GM21515 (cell line): ENCODE measurements around the gene MPST.

Source experiments
- ATAC-seq: cut with Tn5 transposase; IDR thresholded peaks from one replicate; pipeline ENCODE4 v1.9.1; 2021; ENCODE audit not compliant: unreplicated experiment

The MPST gene

DNA sequence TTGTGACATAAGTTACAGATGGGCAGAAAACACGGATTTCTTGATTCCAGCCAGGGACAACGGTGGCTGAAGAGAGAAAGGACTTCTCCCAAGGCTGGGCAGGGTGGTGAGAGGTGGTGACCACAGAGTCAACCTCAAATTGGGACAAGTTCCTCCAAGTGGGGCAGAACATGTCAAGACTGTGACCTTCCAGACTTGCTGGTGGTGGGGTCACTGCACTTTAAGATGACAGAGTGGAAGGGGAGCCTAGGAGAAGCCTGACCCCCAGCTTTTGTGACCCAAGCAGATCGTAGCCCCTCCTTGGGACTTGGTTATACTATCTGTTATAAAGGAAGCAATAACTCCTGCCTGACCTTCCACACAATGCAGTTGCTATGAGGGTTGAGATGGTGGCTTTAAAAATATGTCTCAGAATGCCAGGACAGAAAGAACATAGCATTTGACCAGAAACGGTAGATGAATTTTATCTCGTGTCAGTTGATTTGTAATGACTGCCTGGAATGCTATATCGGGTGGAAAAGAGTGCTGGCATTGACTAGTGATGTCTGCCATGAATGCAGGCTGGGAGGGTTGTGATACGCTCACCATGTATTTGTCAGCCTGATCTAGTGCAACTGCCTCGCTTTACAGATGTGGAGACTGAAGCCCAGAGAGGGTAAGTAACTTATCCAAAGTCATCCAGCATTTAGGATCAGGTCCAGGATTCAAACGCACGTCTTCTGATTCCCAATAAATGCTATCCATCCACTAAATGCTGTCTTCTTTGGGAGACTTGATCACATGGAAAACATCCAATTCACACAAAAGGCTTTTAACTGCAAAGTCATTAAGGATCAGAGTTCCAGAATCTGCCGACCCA is 18.6 kb upstream of the MPST start:
- no peak for ATAC-seq

DNA sequence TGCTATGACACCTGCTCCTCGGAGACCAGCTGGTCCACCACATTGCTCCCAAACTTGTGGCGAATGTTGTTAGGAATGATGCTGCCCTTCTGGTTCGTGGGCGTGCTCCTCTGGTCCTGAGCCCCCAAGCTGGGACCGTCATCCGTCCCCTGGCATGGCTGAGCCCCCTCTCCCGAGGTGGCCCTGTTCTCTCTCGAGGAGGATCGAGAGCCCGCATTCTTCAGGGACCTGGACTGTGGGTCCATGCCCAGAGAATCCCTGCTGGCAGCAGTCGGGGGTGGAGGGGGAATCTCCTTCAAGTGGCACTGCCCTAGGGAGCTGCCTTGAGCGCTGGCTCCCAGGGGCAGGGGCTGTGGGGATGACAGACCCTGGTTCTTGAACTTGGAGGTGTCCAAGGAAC is 17.7 kb upstream of the MPST start:
- no peak for ATAC-seq

DNA sequence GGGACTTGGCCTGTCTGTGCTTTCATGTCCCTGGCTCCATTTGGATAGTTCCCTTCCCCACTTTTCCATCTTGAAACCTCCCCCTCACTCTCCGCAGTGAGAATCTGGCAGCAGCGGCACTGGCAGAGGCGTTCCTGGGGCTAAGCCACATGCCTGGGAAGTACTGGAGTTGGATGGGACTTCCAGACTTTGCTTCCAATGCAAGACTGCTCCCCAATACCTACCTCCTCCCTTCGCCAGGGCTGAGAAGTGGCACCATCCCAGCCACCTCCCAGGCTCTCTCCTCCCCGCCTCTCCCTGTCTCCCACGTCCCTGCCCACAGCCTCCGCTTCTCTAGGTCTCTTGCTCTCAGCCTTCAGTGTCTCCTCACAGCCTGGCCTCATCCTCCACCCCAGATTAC is 16.9 kb upstream of the MPST start:
- no peak for ATAC-seq

DNA sequence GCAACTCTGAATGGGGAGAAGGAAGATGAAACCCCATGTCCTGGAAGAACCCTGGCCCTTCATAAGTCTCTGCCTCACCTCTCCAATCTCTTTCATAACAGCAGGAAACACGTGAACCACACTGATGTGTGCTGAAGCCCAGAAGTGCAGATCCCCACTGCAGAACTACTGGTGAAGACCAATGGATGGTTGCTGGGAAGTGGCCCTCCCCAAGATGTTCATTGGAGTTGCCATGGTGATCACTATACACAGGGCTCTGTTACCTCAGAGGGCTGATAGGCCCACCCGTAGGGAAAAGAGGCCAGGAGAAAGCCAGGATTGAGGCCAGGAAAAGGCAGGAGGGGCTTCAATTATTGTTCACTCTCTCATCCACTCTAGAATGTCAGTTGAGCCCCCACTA is 11.9 kb upstream of the MPST start:
- no peak for ATAC-seq

DNA sequence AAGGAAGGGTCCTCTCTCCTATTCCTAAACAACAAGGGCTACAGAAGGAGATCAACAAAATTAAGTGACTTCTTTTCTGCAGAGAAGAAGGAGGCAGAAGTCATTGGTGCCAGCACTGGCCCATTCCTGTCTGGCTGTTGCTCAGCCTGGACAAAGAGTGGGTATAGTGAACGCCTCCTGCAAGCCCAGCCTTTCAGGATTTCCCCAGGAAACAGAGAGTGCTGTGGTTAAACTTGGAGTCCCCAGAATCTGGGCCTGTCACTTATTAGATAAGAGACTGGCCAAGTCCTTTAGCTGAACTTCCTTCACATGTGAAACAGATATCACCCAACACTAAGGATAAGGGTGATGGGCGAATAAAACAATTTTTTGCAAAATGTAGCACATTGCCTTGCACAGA is 11.2 kb upstream of the MPST start:
- no peak for ATAC-seq

DNA sequence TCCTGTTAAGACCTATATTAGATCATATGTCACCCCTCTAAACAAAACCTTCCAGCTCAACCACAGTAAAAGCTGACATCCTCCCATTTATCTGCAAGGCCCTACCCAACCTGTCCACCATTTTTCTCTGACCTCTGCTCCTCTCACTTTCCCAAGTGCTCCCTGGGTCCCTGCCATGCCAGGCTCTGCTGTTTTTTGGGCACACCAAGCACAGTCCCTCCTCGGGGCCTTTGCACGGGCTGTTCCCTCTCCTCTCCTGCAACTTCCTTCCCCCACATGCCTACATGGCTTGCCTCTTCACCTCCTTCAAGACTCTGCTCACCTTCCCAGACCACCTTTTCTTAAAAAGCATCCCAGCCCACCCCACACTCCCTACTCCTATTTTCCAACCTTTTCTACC is 10.1 kb upstream of the MPST start:
- ATAC-seq, result no peak

DNA sequence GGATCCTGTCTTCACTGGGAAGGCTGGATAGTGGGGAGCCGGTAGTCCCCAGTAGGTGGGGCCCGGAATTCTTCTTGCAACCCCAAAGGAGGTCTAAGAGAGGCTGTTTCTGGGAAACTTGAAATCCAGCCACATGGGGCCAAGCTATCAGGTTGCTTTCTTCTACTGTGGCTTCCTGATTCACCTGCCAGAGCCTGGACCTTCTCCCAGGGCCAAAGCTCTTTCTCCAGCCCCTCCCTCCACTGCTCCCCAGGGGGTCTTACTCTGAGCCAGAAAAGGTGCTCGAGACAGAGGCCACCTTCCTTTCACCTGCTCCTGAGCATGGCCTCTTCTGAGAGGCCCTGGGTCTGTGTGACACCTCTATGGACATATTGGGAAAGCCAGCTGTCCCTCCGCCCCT is 9.4 kb upstream of the MPST start:
- ATAC-seq, result no peak

DNA sequence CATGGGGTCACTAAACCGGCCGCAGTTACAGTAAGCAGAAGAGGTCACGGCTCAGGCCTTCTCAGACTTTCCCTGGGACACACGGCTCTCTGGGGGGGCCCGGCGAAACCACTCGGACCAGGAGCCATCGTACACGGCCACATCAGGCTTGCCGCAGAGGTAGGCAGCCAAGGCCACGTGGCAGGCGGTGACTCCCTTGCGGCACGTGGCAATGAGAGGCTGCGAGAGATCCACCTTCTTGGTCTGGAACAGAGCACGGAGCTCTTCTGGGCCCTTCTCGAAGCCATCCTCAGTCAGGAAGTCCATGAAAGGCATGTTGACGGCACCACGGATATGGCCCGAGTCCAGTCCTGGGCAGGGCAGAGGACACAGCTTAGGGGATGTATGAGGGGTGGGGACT is 8.6 kb upstream of the MPST start:
- no peak for ATAC-seq

DNA sequence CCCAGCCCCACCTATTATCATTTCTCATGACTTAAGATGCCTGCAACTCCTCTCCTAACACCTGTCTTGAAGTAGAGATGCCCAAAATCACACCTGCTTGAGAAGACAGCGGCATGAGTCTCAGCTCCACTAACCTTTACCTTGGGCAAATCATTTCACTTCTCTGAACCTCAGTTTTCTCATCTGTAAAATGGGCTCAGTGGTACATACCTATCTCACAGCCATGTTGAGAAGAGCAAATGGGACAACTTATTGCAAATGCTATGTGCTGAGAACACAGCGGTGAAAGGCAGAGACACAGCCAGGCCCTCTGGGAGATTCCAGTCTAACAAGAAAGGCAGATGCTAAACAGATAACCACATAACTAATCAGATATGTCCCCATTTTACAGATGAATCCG is 8.1 kb upstream of the MPST start:
- ATAC-seq, result no peak

DNA sequence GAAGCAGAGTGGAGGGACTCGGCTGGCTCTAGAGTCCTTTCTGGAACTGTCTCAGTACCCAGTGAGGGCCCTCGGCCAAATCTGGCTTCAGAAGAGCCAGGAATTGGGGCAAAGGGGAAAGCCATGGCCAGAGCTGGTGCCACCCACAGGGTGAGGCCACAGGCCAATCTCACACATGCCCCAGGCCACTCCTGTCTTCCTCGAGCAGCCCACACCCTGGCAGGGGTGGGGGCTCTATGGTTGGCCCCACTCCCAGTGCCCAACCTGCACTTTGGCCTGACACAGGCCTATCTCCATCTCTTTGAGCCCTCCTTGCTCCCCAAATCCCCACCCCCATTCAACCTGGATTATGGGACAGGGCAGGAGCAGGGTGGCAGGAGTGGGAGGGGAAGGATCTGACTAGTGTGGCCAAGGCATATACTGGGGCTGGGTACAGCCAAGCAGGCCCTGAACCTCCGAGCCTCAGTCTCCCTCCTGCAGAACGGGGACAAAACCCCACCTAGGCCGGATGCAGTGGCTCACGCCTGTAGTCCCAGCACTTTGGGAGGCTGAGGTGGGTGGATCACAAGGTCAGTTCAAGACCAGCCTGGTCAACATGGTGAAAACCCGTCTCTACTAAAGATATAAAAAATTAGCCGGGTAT is 7.2 kb upstream of the MPST start:
- ATAC-seq, result no peak

DNA sequence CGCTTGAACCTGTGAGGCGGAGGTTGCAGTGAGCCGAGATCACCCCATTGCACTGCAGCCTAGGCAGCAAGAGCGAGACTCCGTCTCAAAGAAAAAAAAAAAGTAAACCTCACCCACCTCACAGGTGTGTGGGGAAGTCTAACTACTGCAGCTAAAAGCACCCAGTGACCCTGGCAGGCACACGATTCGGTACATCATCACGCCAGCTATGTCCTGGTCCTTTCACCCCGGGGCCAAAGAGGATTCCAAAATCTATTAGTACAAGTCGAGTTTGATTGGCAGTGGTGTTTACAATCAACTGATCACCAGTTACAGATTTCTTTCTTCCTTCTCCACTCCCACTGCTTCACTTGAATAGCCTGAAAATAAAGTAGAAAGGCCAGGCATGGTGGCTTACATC is 6.6 kb upstream of the MPST start:
- ATAC-seq, result no peak

DNA sequence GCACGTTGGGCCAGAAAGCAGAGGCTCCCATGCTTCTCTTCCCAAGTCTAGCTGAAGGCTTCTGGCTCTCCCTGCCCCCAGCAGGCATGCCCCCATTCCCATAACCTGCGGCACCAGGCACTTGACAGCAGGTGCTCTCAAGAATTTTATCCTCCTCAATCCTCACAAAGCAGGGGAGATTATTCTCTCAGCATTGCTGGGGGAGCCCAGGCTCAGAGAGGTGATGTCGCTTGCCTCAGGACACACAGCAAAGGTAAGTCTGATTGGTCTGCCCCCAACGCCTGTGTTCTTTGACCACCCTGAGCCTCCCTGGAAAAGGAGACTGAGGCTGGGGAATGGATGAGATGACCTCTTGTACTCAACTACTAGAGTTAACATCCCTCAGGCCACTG is 5.1 kb upstream of the MPST start:
- no peak for ATAC-seq

DNA sequence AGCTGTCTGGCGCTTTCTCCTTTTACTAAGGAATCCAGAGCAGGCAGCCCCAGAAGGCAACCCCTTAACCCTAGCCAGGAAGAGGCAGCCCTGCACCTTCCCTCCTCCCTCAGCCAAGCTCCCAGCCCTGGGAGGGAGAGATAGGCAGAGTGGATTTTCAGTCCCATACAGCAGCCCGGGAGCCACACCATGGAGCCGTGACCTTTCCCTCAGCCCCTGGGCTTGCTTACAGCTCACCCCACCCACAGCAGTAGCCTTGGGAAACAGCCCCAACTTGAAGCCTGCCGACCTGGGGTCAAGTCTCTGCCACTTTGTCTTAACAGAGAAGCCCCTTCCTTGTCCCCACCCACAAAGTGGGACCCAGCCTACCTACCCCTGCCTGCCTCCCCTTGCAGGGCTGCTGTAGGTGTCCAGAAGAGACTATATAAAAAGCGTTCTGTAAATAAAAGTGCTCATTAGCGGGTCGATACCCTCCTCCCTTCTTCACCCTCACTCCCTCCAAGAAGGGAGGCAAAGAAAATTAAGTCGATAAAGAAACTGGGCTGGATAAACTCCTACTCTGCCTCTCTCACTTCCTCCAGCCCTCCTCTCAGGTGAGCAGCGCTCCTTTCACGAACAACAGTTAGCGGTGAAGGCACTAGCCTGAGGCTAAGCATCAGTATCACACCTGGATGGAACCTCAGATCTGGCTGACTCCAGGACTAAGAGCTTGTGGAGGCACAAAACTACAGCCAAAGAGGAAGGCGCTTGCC is 4.5 kb upstream of the MPST start:
- ATAC-seq, result no peak

DNA sequence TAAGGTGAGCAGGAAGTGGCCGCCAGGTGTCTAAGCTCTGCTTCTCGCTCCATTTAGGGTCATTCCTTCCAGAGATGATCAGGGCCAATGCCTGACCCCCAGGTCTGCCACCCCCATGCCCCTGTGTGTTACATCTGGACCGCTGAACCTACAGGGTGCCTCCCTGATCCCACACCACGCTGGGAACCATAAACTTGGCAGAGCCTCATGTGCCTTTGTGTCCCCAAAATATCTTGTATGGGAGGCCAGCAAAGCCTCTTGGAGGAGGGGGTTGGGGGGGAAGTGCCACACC is 4.0 kb upstream of the MPST start:
- ATAC-seq, result no peak

DNA sequence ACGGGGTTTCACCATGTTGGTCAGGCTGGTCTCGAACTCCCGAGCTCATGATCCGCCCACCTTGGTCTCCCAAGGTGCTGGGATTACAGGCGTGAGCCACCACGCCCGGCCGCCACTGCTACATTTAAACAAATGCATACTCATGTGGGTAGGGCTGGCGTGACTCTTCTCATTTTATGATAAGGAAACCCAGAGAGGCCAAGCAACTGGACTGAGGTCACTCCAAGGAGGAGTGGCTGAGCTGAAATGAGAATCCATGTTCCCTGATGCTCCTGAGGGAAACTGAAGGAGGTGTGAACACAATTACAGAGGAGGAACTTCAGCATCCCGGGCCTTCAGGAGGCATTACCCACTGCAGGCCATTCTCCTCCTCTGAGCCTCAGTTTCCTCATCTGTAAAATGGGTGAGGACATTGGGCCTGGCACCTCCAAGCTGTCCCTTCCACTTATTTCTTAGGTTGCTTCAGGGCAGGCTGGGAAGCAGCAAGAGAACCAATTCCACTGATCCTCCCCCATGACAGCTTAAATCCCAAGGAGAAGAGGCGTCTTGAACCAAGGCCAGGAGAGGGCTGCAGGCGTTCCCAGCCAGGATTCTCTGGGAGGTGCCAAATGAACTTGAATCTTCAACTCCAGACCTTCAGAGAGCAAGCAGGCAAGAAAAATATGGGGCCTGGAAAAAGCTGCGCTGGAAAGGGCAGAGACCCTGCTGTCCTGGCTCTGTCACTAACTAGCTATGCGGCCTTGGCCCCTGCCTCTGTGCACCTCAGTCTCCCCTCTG is 3.2 kb upstream of the MPST start:
- ATAC-seq, result no peak

DNA sequence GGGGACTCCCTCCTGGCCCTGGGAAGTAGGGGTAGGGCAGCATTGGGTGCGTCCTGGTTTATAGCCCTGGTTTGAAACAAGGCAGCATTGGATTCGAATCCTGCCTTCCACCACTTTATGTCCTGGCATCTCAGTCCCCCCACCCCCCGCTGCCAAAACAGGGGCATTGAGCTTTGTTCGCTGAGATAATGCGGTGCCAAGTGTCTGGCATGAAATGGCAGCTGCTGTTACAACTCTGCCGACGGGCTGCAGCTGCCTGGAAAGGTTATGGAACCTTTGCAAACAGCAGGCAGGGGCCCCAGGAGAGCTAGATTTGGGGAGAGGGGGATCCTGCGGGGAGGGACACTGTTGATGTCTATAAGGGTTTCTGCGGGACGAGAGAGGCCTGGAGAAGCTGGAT is 2.2 kb upstream of the MPST start:
- ATAC-seq, result no peak

DNA sequence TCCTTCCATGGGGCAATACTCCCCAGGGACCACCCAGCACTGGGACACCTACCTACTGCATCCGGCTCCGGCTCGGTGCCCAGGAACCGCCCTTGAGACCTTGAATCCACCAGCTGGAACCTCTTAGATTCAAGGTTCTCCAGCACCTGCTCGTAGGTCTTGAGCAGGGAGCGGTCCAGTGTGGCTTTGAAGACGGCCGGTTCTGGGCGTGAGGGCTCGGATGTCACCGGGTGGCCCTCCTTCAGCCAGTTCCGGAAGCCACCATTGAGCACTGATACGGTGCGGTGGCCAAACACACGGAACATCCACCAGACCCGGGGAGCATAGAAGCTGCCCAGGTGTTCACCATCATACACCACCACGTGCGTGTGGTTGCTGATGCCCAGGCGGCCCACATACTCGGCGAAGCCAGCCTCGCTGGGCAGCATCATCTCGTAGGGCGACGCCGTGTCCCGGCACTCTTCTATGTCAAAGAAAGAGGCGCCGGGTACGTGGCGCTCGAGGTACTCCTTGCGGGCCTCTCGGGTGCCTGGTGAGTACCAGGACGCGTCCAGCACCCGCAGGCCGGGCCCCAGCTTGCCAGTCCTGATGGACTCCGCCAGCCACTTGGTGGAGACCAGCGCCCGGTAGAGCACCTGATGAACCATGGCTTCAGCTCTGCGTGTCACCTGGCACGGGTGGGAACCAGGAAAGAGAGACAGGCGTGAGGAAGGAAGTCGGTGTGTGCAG is 1.3 kb upstream of the MPST start:
- no peak for ATAC-seq

DNA sequence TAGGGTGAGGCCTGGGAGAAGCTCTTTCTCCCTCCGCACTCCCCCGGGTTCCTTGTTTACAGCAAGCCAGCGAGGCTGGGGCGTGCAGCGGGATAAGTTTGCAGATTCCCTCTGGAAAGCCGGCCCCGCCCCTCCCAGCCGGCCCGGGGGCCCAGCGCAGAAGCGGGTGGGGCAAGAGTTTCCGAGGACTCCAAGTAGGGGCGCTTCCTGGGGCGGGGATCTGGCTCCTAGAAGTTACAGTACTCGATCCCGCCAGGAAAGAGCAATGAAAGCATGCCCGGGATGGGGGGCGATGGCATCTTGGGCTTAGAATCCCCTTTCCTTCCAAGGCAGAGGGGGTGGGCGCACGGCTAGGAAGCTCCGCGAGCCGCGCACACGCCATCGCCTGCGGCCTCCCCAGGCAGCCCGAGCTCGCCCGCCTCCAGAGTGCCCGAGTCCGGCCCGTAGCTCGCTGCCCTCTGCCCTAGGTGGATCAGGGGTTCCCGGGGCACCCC is 680 bp upstream of the MPST start:
- ATAC-seq, result no peak

DNA sequence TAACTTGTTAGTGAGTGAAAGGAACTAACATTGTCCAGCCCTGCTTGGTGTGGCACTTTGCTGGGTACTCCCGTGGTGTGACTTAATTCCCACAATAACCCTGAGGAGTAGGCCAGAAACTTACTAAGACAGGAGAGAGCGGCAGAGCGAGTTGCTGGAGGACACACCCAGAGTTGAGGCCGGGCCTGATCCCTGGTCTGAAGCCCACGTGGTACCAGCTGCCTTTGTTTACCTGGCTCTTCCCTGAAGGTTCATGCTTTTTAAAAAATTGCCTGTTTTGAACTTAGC is 594 bp downstream of the MPST start:
- ATAC-seq, result no peak

DNA sequence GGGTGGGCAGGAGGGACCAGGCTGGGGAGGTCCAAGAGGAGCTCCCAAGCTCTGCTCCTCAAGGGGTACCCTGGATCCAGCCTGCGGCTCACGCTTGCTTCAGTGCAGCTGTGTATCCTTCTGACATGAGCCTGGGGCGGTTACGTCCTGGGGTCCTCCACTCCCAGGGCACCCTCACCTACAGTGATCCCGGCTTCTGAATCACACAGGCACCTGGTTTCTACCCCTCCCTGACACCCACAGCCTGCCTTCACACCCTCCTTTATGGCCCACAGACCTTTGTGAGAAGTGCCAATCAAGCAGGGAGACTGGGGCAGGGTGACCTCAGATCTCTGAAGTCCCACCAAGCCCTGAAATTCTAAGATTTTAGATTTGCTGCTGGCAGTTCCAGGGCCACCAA is 1.5 kb downstream of the MPST start:
- no peak for ATAC-seq
